HG03521 (cell line): ENCODE results near the gene PPM1D.
"Not testable (repeated sequence)": the region's sequence is repeated elsewhere in the genome, so short reads cannot be mapped to it uniquely, and the experiment has no call there.

ENCODE experiments used
- ATAC-seq: cut with Tn5 transposase; IDR thresholded peaks from one replicate; pipeline ENCODE4 v1.9.1; 2021; ENCODE audit warnings: mild to moderate bottlenecking, moderate library complexity; ENCODE audit not compliant: unreplicated experiment

Gene PPM1D

DNA sequence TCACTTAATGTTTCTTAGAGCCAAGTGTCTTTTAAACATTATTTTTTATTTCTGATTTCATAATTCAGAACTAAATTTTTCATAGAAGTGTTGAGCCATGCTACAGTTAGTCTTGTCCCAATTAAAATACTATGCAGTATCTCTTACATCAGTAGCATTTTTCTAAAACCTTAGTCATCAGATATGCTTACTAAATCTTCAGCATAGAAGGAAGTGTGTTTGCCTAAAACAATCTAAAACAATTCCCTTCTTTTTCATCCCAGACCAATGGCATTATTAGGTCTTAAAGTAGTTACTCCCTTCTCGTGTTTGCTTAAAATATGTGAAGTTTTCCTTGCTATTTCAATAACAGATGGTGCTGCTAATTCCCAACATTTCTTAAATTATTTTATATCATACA, 64.0 kb downstream of the PPM1D start:
- no peak for ATAC-seq

DNA sequence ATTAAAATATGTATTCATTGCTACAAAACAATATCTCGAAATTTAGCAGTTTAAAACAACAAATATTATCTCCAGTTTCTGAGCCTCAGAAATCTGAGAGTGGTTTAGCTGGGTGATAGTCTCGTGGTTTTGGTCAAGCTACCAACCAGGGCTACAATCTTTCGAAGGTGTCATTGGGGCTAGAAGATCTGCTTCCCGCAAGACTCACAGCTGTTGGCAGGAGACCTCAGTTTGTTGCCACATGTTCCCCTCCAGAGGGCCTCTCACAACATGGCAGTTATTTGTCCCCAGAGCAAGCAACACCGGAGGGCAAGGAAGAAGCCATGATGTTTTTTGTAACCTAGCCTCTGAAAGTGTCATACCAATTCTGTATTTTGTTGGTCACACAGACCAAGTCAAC, 65.6 kb downstream of the PPM1D start:
- ATAC-seq: no peak

- ATAC-seq: not testable (repeated sequence)
These were observed 68.7 kb downstream of the PPM1D start for GRCh38 chr17:60668741-60669140.

DNA sequence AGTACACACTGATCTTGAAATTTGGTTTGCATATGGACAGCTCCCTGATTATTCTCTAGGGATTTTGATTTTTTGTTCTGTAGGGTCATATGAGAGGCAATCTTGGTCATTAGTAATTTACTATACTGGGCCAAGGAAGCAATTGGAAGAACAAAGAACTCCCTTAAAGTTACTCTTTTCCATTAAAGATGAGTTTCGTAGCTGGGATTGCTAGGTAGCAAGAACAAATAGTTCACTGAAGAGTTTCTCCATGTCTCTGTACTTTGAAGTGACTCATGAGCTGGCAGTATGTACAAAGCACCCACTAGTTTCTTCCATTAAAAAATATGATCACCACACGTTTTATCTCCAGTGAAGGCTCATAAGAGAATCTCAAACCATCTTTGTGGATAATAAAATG, 71.5 kb downstream of the PPM1D start:
- ATAC-seq: no peak

DNA sequence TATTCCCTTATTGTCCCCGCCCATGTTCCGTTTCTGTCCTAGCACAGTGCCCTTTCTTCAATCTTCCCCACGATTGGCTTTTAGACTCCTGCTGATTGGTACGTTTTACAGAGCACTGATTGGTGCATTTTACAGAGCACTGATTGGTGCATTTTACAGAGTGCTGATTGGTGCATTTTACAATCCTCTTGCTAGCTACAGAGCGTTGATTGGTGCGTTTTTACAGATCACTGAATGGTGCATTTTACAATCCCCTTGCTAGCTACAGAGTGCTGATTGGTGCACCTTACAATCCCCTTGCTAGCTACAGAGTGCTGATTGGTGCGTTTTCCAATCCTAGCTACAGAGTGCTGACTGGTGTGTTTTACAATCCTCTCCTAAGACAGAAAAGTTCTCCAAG, 74.6 kb downstream of the PPM1D start:
- not testable (repeated sequence) for ATAC-seq

DNA sequence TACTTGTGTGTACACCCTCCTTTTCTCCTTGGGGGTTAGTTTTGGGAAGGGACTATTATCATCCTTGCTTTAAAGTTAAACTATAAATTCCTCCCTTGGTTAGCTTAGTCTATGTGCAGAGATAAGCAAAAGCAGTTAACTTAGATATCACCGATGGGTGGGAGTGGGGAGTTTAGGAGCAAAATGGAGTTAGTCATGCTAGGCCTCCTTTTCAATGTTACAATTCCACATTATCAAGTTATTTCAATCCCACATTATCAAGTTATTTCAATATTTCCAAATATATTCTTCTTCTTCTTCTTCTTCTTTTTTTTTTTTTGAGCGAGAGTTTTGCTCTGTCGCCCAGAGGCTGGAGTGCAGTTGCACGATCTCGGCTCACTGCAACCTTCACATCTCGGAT, 76.0 kb downstream of the PPM1D start:
- ATAC-seq: no peak

DNA sequence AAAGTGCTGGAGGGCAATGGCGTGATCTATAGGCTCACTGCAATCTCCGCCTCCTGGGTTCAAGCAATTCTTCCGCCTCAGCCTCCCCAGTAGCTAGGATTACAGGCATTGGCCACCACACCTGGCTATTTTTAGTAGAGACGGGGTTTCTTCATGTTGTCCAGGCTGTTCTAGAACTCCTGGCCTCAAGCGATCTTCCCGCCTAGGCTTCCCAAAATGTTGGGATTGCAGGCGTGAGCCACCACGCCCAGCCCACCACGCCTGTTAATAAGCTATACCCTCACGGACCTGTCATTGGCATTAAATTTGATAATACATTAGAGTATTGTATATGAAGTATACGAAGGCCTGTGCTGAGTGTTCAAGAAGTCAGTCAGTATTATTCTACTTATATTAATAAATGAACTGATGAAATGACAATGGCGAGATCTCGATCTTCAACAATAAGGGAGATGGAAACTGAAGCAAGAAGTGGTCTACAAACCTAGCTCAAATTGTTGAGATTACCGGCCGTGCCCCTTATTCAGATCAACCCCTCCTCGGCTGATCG, 76.8 kb downstream of the PPM1D start:
- no peak for ATAC-seq

DNA sequence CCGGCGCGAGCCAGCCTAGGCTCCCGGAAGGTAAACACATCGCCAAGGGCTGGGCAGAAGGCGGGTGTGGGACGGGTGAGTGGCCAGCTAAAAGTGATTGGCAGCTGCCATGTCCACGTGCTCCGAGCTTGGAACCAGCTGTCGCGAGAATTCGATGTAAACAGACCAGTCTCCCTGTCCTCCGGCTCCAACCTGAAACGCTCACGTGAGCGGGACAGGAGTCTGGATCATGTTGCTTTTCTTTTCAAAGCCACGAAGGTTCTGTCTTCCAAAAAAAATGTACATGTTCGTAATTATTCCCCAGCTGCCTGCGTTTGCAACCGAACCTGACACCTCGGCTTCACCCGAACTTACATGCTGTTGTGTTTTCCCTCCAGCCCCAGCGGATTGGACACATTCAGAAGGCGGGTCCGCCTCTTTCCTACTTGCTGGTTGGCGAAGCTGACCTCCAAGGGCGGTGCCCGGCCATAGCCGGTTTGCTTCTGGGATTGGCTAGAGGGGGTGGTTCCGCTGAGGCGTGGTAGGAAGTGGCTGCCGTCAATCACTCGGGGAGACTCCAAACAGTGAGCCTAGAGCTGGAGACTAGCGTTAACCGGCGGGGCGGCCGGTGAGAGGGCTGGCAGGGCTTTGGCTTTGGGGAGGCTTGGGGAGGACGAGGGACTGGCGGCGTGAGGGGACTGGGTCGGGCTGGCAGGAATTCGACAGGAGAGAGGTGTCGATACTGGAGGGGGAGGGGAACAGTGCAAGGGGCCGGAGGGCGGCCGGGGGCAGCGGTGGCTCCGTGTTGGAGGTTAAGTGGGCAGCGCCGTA, 77.5 kb downstream of the PPM1D start, which contains the start of gene BCAS3:
Gene BCAS3, plus strand, starts transcription at position 544 of the 810 bp plus-strand sequence.
- ATAC-seq: peak; percentile 95

- no peak for ATAC-seq
These were observed 78.1 kb downstream of the PPM1D start for GRCh38 chr17:60678118-60678444.

DNA sequence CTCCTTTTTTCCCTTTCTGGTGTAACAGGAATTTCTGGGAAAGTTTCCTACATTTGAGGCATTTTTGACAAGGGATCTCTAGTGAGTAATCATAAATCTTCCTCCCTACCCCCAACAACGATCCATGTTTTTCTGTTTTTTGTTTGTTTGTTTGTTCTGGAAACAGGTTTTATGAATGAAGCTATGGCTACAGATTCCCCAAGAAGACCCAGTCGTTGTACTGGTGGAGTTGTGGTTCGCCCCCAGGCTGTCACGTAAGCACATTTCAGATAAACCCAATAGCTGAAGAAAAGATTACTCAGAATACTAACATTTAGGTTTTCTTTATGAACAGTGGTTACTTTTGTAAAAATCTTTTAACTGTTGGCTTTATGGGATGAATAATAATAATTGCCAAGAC, 79.3 kb downstream of the PPM1D start:
- no peak for ATAC-seq

DNA sequence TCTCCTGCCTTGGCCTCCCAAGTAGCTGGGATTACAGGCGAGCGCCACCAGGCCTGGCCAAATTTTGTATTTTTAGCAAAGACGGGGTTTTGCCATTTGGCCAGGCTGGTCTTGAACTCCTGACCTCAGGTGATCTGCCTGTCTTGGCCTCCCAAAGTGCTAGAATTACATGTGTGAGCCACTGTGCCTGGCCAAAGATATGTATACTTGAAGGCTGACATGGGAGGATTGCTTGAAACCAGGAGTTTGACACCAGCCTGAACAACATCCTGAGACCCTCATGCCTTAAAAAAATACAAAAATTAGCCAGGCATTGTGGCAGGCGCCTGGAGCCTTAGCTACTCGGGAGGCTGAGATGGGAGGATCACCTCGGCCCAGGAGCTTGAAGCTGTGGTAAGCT, 80.8 kb downstream of the PPM1D start:
- ATAC-seq: no peak

DNA sequence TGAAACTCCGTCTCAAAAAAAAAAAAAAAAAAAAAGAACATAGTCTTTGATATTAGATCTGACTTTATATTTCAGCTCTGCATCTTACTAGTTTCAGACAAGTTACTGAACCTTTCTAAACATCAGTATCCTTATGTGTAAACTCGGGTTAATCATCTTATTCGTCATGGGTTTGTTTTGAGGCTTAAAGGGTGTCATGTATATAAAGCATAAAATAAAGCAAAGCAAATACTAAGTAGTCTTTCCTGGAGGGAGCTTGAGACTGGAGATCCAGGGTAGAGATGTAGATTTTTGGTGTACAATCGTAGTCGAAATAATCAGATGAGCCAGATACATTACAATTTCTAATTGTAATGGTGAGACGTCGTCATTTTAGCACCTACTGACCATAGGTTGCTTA, 85.4 kb downstream of the PPM1D start:
- ATAC-seq: no peak

DNA sequence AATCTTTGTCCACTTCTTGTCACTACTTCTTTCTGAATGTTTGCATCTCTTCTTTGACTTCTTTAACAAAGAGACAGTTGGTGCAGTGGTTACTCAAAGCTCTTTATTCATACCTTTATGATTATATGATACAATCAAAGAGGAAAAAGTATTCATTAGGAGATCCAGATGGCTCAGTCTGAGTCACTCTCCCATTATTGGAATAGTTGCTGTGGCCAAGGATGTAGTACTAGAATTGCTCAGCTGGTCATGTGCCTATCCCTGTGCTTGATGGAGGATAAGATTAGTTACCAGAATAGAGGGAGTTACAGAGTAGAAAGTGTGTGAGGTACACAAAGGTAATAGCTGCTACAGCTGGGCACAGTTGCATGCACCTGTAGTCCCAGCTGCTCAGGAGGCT, 96.0 kb downstream of the PPM1D start:
- ATAC-seq: no peak

GRCh38 chr17:60699090-60699489, 99.1 kb downstream of the PPM1D start:
- ATAC-seq: no peak

DNA sequence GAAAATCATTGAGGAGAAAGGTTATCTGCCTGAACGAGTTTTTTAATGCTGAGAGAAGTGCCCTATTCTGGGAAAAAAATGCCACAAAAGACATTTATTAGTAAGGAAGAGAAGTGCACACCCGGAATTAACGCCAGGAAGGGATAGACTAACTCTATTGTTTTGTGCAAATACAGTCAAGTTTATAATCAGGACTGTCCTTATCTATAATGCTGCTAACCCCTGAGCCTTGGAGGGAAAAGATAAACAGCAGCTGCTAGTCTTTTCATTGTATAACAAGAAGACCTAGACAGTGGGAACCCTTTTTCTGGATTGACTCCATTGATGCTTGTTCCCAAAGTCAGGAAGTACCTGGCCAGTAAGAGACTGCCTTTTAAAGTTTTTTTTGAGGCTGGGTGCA, 104.2 kb downstream of the PPM1D start:
- no peak for ATAC-seq

DNA sequence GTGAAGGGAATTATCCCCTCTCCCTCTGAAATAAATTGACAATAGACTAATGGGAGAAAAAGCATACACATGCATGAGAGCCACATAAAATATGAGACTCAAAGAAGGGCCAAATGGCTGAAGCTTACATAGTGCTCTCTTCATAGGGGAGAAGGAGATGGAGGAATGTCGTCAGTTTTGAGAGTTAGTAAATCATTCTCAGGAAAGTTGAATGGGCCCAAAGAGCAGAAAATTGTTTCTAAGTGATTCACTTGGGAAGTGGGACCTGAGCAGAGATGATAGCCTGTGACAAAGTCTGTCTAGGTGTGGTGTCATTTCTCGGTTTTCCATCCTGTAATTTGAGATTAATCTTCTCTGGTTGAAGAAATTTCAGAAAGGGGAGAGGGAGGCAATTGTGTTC, 112.7 kb downstream of the PPM1D start:
- no peak for ATAC-seq

- no peak for ATAC-seq
These were observed 113.6 kb downstream of the PPM1D start for GRCh38 chr17:60713608-60714007.
